SH-SY5Y (cell line): ENCODE data around the gene CRIP2.

ENCODE experiments used
- GATA2 ChIP-seq: IDR thresholded peaks from 2 replicates; pipeline ENCODE4 v1.6.1; 2011; ENCODE audit warnings: mild to moderate bottlenecking, low read depth, low read length
- GATA3 ChIP-seq: IDR thresholded peaks from 2 replicates; pipeline ENCODE4 v1.6.1; 2011; ENCODE audit warnings: low read depth, mild to moderate bottlenecking, low read length, moderate library complexity

- no peak for TF ChIP-seq GATA2
- no peak for TF ChIP-seq GATA3
Observed at GRCh38 chr14:105460616-105461015, 14.0 kb upstream of the CRIP2 start.
